Neural cell (in vitro differentiated cells): ENCODE measurements around the gene ATP6V1F. TPM values are rescaled to one million over a fixed set of nuclear protein-coding genes. Genes with fewer than 3 reads are reported as not detected.

Experiments used
- H2AFZ ChIP-seq: fragments of 200-600, 300-800 bp; sonication (generic), shearing (Covaris generic); 2 replicates; pipeline ENCODE4 v1.6.0; 2014; ENCODE audit warnings: low read depth, mild to moderate bottlenecking, antibody characterized with exemption, low read length, moderate library complexity
- H3F3A ChIP-seq: fragments of 200-600 bp; shearing (Covaris generic); 2 replicates; pipeline ENCODE4 v1.6.1; 2016; ENCODE audit warnings: mild to moderate bottlenecking, moderate library complexity, mixed read lengths, antibody characterized with exemption, low read length; ENCODE audit not compliant: insufficient read depth, poor library complexity, severe bottlenecking
- H3K27ac ChIP-seq: fragments of 200-600, 300-800 bp; sonication (generic), shearing (Covaris generic); 2 replicates; pipeline ENCODE4 v1.5.1; 2014; ENCODE audit warnings: mild to moderate bottlenecking, low read length, moderate library complexity
- H3K27me3 ChIP-seq: fragments of 300-800, 200-600 bp; sonication (generic), shearing (Covaris generic); 2 replicates; pipeline ENCODE4 v1.6.0; 2014; ENCODE audit warnings: mild to moderate bottlenecking, low read depth, low read length, moderate library complexity; ENCODE audit not compliant: insufficient read depth
- H3K36me3 ChIP-seq: fragments of 300-800, 200-600 bp; sonication (generic), shearing (Covaris generic); 2 replicates; pipeline ENCODE4 v1.5.1; 2014; ENCODE audit warnings: mild to moderate bottlenecking, antibody characterized with exemption, low read length, moderate library complexity; ENCODE audit not compliant: insufficient read depth
- H3K4me2 ChIP-seq: fragments of 300-800, 200-600 bp; sonication (generic), shearing (Covaris generic); 2 replicates; pipeline ENCODE4 v1.6.0; 2014; ENCODE audit warnings: mild to moderate bottlenecking, low read length
- H3K4me3 ChIP-seq: fragments of 300-800, 200-600 bp; sonication (generic), shearing (Covaris generic); 2 replicates; pipeline ENCODE4 v1.5.1; 2014; ENCODE audit warnings: mild to moderate bottlenecking, low read length, moderate library complexity
- H3K79me2 ChIP-seq: fragments of 200-600 bp; shearing (Covaris generic); replicated peaks from 2 replicates; pipeline ENCODE4 v1.6.0; 2014; ENCODE audit warnings: mild to moderate bottlenecking, low read length, moderate library complexity; ENCODE audit not compliant: insufficient read depth
- H3K9ac ChIP-seq: fragments of 300-800, 200-600 bp; sonication (generic), shearing (Covaris generic); 2 replicates; pipeline ENCODE4 v1.6.1; 2016; ENCODE audit warnings: mild to moderate bottlenecking, low read length, mixed read lengths
- H3K9me2 ChIP-seq: fragments of 200-600 bp; shearing (Covaris generic); 2 replicates; pipeline ENCODE4 v1.6.1; 2016; ENCODE audit warnings: mild to moderate bottlenecking, low read length, mixed read lengths; ENCODE audit not compliant: insufficient read depth
- H3K9me3 ChIP-seq: fragments of 200-600, 300-800 bp; sonication (generic), shearing (Covaris generic); 2 replicates; pipeline ENCODE4 v1.6.1; 2016; ENCODE audit warnings: mild to moderate bottlenecking, mixed run types, low read length, moderate library complexity, mixed read lengths
- H4K20me1 ChIP-seq: fragments of 200-600 bp; shearing (Covaris generic); 2 replicates; pipeline ENCODE4 v1.6.1; 2016; ENCODE audit warnings: mild to moderate bottlenecking, mixed run types; ENCODE audit not compliant: insufficient read depth
- EP300 ChIP-seq: fragments of 450-650 bp; conservative IDR thresholded peaks from 2 replicates; pipeline ENCODE4 v1.6.1; 2014; ENCODE audit warnings: antibody characterized with exemption, mild to moderate bottlenecking, moderate library complexity; ENCODE audit not compliant: poor library complexity, severe bottlenecking
- EZH2 ChIP-seq: fragments of 200-600, 300-800 bp; shearing (Covaris generic), sonication (generic); IDR thresholded peaks from 2 replicates; pipeline ENCODE4 v1.6.1; 2014; ENCODE audit warnings: antibody characterized with exemption, low read length, borderline replicate concordance, mild to moderate bottlenecking; ENCODE audit not compliant: insufficient read depth, poor library complexity, severe bottlenecking
- MXI1 ChIP-seq: fragments of 450-650 bp; conservative IDR thresholded peaks from 2 replicates; pipeline ENCODE4 v1.6.1; 2014; ENCODE audit warnings: antibody characterized with exemption, mild to moderate bottlenecking; ENCODE audit not compliant: poor library complexity, severe bottlenecking
- POLR2AphosphoS5 ChIP-seq: IDR thresholded peaks from 2 replicates; pipeline ENCODE4 v1.6.1; 2012
- SMC3 ChIP-seq: fragments of 450-650 bp; conservative IDR thresholded peaks from 2 replicates; pipeline ENCODE4 v1.6.1; 2014; ENCODE audit warnings: antibody characterized with exemption, mild to moderate bottlenecking, moderate library complexity; ENCODE audit not compliant: poor library complexity
- polyA plus RNA-seq: library from polyadenylated mRNA; depleted of rRNA; stranded (reverse); fragments of >200 nt; gene quantifications from 2 replicates; pipeline ENCODE4 v1.2.3, GENCODE V29; 2014
- TF ChIP-seq, protein P1 (sequence below): fragments of 450-650 bp; IDR thresholded peaks from 2 replicates; pipeline ENCODE4 v1.5.1; 2014; ENCODE audit warnings: antibody characterized with exemption, mild to moderate bottlenecking, moderate library complexity; ENCODE audit not compliant: poor library complexity, severe bottlenecking
- TF ChIP-seq, protein P2 (sequence below): IDR thresholded peaks from 2 replicates; pipeline ENCODE4 v1.6.1; 2012; ENCODE audit warnings: borderline replicate concordance

The ATP6V1F gene
- polyA plus RNA-seq, 1 donor from 2014 or later = 246 TPM

DNA sequence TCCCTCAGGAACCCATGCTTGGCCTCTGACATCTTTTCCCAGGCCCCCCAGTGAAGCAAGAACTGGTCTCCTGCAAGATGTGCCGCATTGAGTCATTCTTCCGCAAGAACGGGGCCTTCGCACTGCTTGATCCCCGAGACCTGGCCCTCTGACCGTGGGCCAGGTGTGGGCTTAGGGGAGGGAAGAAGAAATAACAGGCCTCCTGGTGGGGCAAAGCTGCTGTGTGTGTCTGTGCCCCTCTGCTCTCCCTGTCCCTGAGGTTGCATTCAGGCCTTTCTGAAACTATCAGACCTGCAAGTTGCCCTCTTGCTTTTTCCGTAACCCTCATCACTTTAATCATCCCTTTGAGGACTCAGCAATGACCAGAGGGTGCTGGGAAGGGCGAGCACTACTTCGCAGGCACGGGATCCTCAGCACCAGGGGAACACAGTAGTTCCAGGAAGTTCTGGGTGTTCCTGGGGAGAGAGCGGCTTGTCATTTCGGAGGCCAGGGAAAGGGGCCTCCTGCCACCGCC lies 6.0 kb downstream of the ATP6V1F start:
- H2AFZ ChIP-seq = no peak overlapping the region
- no peaks in the 10 kb centered on the region for H4K20me1 ChIP-seq
- peak overlapping the region; percentile 67 for H3K4me3 ChIP-seq
- no peaks in the 10 kb centered on the region for H3F3A ChIP-seq
- H3K79me2 ChIP-seq = peaks cover 9% of the 10 kb centered on the region
- TF ChIP-seq, protein P1, sequence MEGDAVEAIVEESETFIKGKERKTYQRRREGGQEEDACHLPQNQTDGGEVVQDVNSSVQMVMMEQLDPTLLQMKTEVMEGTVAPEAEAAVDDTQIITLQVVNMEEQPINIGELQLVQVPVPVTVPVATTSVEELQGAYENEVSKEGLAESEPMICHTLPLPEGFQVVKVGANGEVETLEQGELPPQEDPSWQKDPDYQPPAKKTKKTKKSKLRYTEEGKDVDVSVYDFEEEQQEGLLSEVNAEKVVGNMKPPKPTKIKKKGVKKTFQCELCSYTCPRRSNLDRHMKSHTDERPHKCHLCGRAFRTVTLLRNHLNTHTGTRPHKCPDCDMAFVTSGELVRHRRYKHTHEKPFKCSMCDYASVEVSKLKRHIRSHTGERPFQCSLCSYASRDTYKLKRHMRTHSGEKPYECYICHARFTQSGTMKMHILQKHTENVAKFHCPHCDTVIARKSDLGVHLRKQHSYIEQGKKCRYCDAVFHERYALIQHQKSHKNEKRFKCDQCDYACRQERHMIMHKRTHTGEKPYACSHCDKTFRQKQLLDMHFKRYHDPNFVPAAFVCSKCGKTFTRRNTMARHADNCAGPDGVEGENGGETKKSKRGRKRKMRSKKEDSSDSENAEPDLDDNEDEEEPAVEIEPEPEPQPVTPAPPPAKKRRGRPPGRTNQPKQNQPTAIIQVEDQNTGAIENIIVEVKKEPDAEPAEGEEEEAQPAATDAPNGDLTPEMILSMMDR = no peak
- no peak for TF ChIP-seq EP300
- H3K4me2 ChIP-seq = no peak overlapping the region
- H3K9me2 ChIP-seq = no peaks in the 10 kb centered on the region
- no peaks in the 10 kb centered on the region for H3K36me3 ChIP-seq
- no peak overlapping the region for H3K27ac ChIP-seq
- H3K27me3 ChIP-seq = peaks cover 27% of the 10 kb centered on the region
- H3K9me3 ChIP-seq = no peaks in the 10 kb centered on the region
- H3K9ac ChIP-seq = no peak overlapping the region

DNA sequence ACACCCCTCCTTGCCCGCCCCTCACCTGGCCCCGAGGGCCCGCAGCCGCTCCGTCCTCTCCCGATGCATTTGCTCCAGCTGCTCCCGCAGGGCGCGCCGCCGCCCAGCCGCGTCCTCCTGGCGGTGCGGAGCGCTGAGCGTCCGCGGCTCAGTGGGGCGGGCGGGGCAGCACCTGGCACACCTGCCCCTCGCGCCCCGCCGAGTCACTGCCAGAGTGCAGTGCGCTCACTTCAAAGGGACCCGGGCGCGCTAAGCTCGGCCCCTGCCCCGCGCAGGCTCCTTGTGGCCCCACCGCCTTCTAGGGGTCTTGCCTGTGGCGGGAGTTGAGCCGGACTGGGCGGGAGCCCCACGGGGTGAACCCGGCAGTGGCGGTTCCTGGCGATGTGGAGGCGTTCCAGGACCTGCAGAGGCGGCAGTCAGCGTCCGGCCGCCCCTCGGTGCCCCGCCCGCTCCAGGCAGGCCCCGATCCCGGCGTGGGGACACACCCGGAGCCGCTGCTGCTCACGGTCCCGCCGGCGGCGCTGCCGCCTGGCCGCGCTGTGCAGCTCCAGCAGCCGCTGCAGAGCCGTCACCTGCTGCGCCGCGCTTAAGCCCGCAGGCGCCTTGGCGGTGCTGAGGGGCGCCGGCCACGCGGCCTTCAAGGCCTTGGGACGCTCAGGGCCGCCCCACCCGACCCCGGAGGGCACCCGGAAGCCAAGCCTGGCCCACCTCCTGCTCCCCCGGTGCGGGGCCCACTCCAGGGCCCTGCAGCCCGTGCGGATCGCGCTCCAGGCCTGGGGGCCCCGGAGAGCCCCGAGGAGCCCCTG lies 6.7 kb downstream of the ATP6V1F start:
- Histone ChIP-seq H3K9me2 (no peaks in the 10 kb centered on the region), H3F3A (no peaks in the 10 kb centered on the region), H3K4me3 (peak overlapping the region; percentile 67), H3K27me3 (peaks cover 27% of the 10 kb centered on the region), H3K27ac (no peak overlapping the region), H3K9ac (peak overlapping the region; percentile 29), H2AFZ (no peak overlapping the region), H4K20me1 (no peaks in the 10 kb centered on the region), H3K4me2 (no peak overlapping the region), H3K36me3 (no peaks in the 10 kb centered on the region), H3K79me2 (peaks cover 3% of the 10 kb centered on the region), H3K9me3 (no peaks in the 10 kb centered on the region)
- TF ChIP-seq, protein P1 = peak; percentile 57
- TF ChIP-seq MXI1 (peak; percentile 20), EP300 (no peak), EZH2 (peak; percentile 47), SMC3 (no peak), POLR2AphosphoS5 (peak; percentile 47)
- TF ChIP-seq, protein P2, sequence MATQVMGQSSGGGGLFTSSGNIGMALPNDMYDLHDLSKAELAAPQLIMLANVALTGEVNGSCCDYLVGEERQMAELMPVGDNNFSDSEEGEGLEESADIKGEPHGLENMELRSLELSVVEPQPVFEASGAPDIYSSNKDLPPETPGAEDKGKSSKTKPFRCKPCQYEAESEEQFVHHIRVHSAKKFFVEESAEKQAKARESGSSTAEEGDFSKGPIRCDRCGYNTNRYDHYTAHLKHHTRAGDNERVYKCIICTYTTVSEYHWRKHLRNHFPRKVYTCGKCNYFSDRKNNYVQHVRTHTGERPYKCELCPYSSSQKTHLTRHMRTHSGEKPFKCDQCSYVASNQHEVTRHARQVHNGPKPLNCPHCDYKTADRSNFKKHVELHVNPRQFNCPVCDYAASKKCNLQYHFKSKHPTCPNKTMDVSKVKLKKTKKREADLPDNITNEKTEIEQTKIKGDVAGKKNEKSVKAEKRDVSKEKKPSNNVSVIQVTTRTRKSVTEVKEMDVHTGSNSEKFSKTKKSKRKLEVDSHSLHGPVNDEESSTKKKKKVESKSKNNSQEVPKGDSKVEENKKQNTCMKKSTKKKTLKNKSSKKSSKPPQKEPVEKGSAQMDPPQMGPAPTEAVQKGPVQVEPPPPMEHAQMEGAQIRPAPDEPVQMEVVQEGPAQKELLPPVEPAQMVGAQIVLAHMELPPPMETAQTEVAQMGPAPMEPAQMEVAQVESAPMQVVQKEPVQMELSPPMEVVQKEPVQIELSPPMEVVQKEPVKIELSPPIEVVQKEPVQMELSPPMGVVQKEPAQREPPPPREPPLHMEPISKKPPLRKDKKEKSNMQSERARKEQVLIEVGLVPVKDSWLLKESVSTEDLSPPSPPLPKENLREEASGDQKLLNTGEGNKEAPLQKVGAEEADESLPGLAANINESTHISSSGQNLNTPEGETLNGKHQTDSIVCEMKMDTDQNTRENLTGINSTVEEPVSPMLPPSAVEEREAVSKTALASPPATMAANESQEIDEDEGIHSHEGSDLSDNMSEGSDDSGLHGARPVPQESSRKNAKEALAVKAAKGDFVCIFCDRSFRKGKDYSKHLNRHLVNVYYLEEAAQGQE = no peak
